ENCODE results near the gene PCNT.

PCNT gene

DNA sequence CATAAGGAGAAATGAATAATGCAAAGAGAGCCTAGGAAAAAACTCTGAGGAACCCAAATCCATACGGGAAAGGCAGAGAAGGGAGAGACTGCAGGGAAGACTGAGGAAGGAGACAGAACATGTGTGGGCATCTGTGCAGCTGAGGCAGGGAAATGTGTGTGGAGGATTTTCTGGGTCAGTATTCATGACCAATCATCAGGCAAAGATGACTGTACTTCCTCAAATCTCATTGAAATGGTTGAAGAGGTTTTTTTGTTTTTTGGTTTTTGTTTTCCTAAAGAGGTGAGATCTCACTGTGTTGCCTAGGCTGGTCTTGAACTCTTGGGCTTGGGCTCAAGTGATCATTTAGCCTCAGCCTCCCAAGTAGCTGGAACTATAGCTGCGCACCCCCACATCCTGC is 150.4 kb downstream of the PCNT start:
- H3K9ac ChIP-seq (ENCODE audit: low read length) = no peak overlapping the region
- no peaks in the 10 kb centered on the region for H3K36me3 ChIP-seq (replicated peaks; ENCODE audit: low read depth, low read length)
- peaks cover 4% of the 10 kb centered on the region; the same call in 1 of the 2 replicates for H4K20me1 ChIP-seq (ENCODE audit: insufficient read depth, low read length)
- H3K4me2 ChIP-seq (ENCODE audit: low read length) = 0 out of 2 replicates have a peak overlapping the region, but pooled peaks have one; percentile 25
- no peak overlapping the region for H2AFZ ChIP-seq (ENCODE audit: low read depth, low read length)
- no peaks in the 10 kb centered on the region for H3K9me3 ChIP-seq (ENCODE audit: insufficient read depth, low read length)
- peaks cover 17% of the 10 kb centered on the region for H3K4me1 ChIP-seq (ENCODE audit: low read length)
- TF ChIP-seq, protein P1, sequence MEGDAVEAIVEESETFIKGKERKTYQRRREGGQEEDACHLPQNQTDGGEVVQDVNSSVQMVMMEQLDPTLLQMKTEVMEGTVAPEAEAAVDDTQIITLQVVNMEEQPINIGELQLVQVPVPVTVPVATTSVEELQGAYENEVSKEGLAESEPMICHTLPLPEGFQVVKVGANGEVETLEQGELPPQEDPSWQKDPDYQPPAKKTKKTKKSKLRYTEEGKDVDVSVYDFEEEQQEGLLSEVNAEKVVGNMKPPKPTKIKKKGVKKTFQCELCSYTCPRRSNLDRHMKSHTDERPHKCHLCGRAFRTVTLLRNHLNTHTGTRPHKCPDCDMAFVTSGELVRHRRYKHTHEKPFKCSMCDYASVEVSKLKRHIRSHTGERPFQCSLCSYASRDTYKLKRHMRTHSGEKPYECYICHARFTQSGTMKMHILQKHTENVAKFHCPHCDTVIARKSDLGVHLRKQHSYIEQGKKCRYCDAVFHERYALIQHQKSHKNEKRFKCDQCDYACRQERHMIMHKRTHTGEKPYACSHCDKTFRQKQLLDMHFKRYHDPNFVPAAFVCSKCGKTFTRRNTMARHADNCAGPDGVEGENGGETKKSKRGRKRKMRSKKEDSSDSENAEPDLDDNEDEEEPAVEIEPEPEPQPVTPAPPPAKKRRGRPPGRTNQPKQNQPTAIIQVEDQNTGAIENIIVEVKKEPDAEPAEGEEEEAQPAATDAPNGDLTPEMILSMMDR (IDR thresholded peaks at IDR 0.05; ENCODE audit: low read depth, low read length) = no peak
- TF ChIP-seq EZH2phosphoT487 (IDR thresholded peaks at IDR 0.05; ENCODE audit: low read depth) = no peak
- no peaks in the 10 kb centered on the region for H3K27me3 ChIP-seq (ENCODE audit: low read depth, low read length)
- no peak overlapping the region for H3K27ac ChIP-seq (ENCODE audit: low read length)
- no peak overlapping the region for H3K4me3 ChIP-seq (ENCODE audit: low read length)
- H3K79me2 ChIP-seq (ENCODE audit: low read length) = peaks cover 5% of the 10 kb centered on the region; the same call in 1 of the 2 replicates

DNA sequence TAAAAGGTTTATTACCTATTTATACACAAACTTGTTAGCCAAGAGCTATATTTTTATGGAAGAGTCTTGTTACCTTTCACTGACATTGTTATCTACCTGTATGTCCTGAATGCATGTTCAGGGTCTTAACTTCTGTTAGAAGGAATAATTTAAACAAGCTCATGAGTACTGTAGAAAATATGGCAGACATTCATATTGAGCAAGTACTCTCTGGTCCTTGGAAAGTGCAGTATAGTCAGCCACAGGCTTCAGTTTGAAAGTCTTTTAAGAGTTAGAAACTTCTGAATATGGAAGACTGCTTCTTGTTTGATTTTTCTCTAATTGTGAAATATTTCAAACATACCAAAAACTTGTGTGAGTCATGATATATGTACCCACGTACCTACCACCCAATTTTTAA is 151.3 kb downstream of the PCNT start:
- peaks cover 4% of the 10 kb centered on the region; the same call in 1 of the 2 replicates for H4K20me1 ChIP-seq (ENCODE audit: insufficient read depth, low read length)
- no peak overlapping the region for H2AFZ ChIP-seq (ENCODE audit: low read depth, low read length)
- no peak overlapping the region for H3K9ac ChIP-seq (ENCODE audit: low read length)
- H3K79me2 ChIP-seq (ENCODE audit: low read length) = peaks cover 5% of the 10 kb centered on the region; the same call in 1 of the 2 replicates
- H3K27ac ChIP-seq (ENCODE audit: low read length) = no peak overlapping the region
- H3K4me1 ChIP-seq (ENCODE audit: low read length) = peaks cover 17% of the 10 kb centered on the region
- H3K27me3 ChIP-seq (ENCODE audit: low read depth, low read length) = no peaks in the 10 kb centered on the region
- H3K36me3 ChIP-seq (replicated peaks; ENCODE audit: low read depth, low read length) = no peaks in the 10 kb centered on the region
- H3K4me2 ChIP-seq (ENCODE audit: low read length) = no peak overlapping the region
- H3K4me3 ChIP-seq (ENCODE audit: low read length) = no peak overlapping the region
- no peaks in the 10 kb centered on the region for H3K9me3 ChIP-seq (ENCODE audit: insufficient read depth, low read length)
- TF ChIP-seq, protein P1 (IDR thresholded peaks at IDR 0.05; ENCODE audit: low read depth, low read length) = no peak
- no peak for TF ChIP-seq EZH2phosphoT487 (IDR thresholded peaks at IDR 0.05; ENCODE audit: low read depth)

DNA sequence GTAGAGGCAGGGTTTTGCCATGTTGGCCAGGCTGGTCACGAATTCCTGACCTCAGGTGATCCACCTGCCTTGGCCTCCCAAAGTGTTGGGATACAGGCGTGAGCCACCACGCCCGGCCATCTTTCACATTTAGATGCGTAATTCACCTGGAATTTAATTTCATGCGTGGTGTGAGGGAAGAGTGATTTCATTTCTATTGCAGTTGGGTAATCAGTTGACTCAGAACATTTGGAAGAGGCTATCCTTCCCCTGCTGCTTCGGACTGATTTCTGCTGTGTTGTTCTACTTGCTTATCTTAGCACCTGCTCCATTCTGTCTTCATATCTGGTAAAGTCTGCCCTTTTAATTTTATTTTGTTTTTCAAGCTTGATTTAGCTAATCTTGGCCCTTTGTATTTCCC is 153.8 kb downstream of the PCNT start:
- TF ChIP-seq, protein P1 (IDR thresholded peaks at IDR 0.05; ENCODE audit: low read depth, low read length) = no peak
- no peak for TF ChIP-seq EZH2phosphoT487 (IDR thresholded peaks at IDR 0.05; ENCODE audit: low read depth)
- H3K27me3 ChIP-seq (ENCODE audit: low read depth, low read length) = no peaks in the 10 kb centered on the region
- H3K79me2 ChIP-seq (ENCODE audit: low read length) = peaks cover 5% of the 10 kb centered on the region; the same call in 1 of the 2 replicates
- no peaks in the 10 kb centered on the region for H3K9me3 ChIP-seq (ENCODE audit: insufficient read depth, low read length)
- H3K36me3 ChIP-seq (replicated peaks; ENCODE audit: low read depth, low read length) = no peaks in the 10 kb centered on the region
- no peak overlapping the region for H3K4me2 ChIP-seq (ENCODE audit: low read length)
- H3K27ac ChIP-seq (ENCODE audit: low read length) = no peak overlapping the region
- H3K9ac ChIP-seq (ENCODE audit: low read length) = no peak overlapping the region
- no peak overlapping the region for H3K4me3 ChIP-seq (ENCODE audit: low read length)
- no peak overlapping the region for H2AFZ ChIP-seq (ENCODE audit: low read depth, low read length)
- peaks cover 4% of the 10 kb centered on the region; the same call in 1 of the 2 replicates for H4K20me1 ChIP-seq (ENCODE audit: insufficient read depth, low read length)
- H3K4me1 ChIP-seq (ENCODE audit: low read length) = peaks cover 17% of the 10 kb centered on the region

DNA sequence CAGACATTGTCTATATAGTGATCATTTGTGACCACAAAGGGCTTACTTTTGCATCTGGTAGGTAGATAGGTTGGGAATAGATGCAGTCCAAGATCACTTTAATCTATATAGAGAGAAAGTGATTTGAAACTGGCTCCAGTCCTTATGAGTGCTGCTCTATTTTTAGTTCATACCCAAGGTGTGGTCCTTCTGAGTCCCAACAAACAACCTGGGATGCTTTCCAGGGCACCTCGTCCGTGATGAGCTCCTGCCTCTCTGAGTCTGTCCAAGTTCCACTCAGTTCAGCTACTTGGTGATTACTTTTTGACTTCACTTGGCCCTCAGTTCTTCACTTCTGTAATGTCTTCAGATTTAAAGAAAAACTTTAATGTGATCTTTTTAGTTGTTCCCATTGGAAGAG is 155.0 kb downstream of the PCNT start:
- Histone ChIP-seq H4K20me1 (ENCODE audit: insufficient read depth, low read length) (peaks cover 2% of the 10 kb centered on the region; the same call in 1 of the 2 replicates), H3K27me3 (ENCODE audit: low read depth, low read length) (no peaks in the 10 kb centered on the region), H3K9me3 (ENCODE audit: insufficient read depth, low read length) (no peaks in the 10 kb centered on the region), H2AFZ (ENCODE audit: low read depth, low read length) (no peak overlapping the region), H3K4me1 (ENCODE audit: low read length) (peaks cover 14% of the 10 kb centered on the region), H3K27ac (ENCODE audit: low read length) (no peak overlapping the region), H3K4me3 (ENCODE audit: low read length) (no peak overlapping the region), H3K36me3 (replicated peaks; ENCODE audit: low read depth, low read length) (no peaks in the 10 kb centered on the region), H3K4me2 (ENCODE audit: low read length) (no peak overlapping the region), H3K79me2 (ENCODE audit: low read length) (peaks cover 5% of the 10 kb centered on the region; the same call in 1 of the 2 replicates), H3K9ac (ENCODE audit: low read length) (no peak overlapping the region)
- no peak for TF ChIP-seq EZH2phosphoT487 (IDR thresholded peaks at IDR 0.05; ENCODE audit: low read depth)
- TF ChIP-seq, protein P1 (IDR thresholded peaks at IDR 0.05; ENCODE audit: low read depth, low read length) = no peak

Data from OCI-LY3 (cell line).